Measurements from ENCODE around the gene SPOUT1. TPM values are rescaled to one million over a fixed set of nuclear protein-coding genes. Genes with fewer than 3 reads are reported as not detected.
"Not testable (repeated sequence)": the region's sequence is repeated elsewhere in the genome, so short reads cannot be mapped to it uniquely, and the experiment has no call there.

SPOUT1 gene
- total RNA-seq, 4 donors from 2014 or later = 4.4 to 34.2 (median 17.3) TPM

DNA sequence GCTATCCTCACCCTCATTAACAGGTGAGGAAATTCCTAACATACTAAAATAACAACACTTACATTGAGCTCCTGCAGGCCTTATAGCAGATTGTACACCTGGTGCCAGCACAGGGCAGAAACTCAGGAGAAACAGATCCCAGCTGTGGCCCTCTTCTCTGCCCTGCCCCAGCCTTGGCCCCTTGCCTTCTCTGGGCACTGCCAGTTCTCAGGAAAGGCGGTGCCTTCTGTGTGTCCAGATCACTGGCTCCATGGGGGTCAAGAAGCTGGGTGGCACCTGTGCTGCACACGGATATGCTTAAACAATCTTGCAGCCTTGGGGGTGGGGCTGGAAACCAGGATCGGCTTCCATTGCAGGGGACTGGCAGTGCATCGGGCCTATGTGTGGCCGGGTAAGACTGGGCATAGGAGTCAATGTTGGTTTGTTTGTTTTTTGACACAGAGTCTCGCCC lies 32.8 kb upstream of the SPOUT1 start:
- Histone ChIP-seq H3K4me3 (no peak overlapping the region), H3K36me3 (no peaks in the 10 kb centered on the region), H3K27ac (no peak overlapping the region), H3K27me3 (no peaks in the 10 kb centered on the region), H3K4me1 (no peaks in the 10 kb centered on the region), H3K9me3 (no peaks in the 10 kb centered on the region)
- intact Hi-C loops (cut with DNase I; ENCODE audit: low total_unique reads) = loop anchor here (2.0 kb wide), 1 partner anchor 64 kb away; no protein-coding TSS in a partner anchor
- no peak for DNase-seq
- TF ChIP-seq, protein P1, sequence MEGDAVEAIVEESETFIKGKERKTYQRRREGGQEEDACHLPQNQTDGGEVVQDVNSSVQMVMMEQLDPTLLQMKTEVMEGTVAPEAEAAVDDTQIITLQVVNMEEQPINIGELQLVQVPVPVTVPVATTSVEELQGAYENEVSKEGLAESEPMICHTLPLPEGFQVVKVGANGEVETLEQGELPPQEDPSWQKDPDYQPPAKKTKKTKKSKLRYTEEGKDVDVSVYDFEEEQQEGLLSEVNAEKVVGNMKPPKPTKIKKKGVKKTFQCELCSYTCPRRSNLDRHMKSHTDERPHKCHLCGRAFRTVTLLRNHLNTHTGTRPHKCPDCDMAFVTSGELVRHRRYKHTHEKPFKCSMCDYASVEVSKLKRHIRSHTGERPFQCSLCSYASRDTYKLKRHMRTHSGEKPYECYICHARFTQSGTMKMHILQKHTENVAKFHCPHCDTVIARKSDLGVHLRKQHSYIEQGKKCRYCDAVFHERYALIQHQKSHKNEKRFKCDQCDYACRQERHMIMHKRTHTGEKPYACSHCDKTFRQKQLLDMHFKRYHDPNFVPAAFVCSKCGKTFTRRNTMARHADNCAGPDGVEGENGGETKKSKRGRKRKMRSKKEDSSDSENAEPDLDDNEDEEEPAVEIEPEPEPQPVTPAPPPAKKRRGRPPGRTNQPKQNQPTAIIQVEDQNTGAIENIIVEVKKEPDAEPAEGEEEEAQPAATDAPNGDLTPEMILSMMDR (IDR thresholded peaks at IDR 0.05) = no peak

DNA sequence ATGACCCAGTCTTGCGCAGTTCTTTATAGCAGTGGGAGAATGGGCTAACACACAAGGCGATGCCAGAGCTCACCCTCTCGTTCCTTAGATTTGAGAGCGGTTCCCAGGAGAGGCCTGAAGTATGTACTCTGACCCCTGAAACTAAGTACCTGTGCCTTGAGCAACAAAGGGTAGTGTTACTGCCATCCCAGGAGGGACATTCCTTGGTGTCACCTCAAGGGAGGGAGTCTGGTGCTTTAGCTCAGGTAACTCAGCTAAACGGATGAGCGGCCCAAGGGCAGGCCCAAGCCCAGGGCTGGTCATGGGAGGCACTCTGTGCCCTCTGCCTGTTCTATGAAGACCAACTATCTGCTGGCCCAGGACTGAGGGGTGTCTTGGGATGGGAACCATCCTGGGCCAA lies 31.9 kb upstream of the SPOUT1 start:
- H3K9me3 ChIP-seq = no peaks in the 10 kb centered on the region
- H3K4me3 ChIP-seq = no peak overlapping the region
- intact Hi-C loops (cut with DNase I; ENCODE audit: low total_unique reads) = no loop called here
- DNase-seq = no peak
- TF ChIP-seq, protein P1 (IDR thresholded peaks at IDR 0.05) = no peak
- TF ChIP-seq POLR2A (IDR thresholded peaks at IDR 0.05) = no peak
- no peaks in the 10 kb centered on the region for H3K36me3 ChIP-seq
- H3K27me3 ChIP-seq = no peaks in the 10 kb centered on the region
- H3K4me1 ChIP-seq = no peaks in the 10 kb centered on the region
- no peak overlapping the region for H3K27ac ChIP-seq

DNA sequence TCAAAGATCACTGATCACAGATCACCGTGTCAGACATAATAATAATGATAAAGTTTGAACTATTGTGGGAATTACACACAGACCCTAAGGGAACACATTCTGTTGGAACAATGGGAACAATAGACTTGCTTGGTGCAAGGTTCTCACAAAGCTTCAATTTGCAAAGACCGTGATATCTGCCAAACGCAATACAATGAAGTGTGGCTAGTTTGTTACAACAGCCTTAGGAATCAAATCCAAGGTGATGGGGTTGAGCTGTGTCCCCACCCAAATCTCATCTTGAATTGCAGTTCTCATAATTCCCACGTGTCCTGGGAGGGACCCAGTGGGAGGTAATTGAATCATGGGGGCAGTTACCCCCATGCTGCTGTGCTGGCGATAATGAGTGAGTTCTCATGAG lies 31.3 kb upstream of the SPOUT1 start:
- no peaks in the 10 kb centered on the region for H3K27me3 ChIP-seq
- H3K4me3 ChIP-seq = no peak overlapping the region
- no peak for DNase-seq
- H3K4me1 ChIP-seq = no peaks in the 10 kb centered on the region
- no peak for TF ChIP-seq POLR2A (IDR thresholded peaks at IDR 0.05)
- TF ChIP-seq, protein P1 (IDR thresholded peaks at IDR 0.05) = no peak
- H3K9me3 ChIP-seq = no peaks in the 10 kb centered on the region
- no peak overlapping the region for H3K27ac ChIP-seq
- intact Hi-C loops (cut with DNase I; ENCODE audit: low total_unique reads) = no loop called here
- H3K36me3 ChIP-seq = no peaks in the 10 kb centered on the region

DNA sequence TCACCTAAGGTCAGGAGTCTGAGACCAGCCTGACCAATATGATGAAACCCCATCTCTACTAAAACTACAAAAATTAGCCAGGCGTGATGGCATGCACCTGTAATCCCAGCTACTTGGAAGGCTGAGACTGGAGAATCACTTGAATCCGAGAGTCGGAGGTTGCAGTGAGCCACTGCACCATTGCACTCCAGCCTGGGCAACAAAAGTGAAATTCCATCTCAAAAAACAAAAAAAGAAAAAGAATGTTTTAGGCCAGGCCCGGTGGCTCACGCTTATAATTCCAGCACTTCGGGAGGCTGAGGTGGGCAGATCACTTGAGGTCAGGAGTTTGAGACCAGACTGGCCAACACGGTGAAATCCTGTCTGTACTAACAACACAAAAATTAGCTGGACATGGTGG lies 28.9 kb upstream of the SPOUT1 start:
- H3K4me3 ChIP-seq; intact Hi-C loops (cut with DNase I; ENCODE audit: low total_unique reads); DNase-seq; H3K4me1 ChIP-seq; H3K36me3 ChIP-seq; H3K27me3 ChIP-seq; H3K9me3 ChIP-seq; H3K27ac ChIP-seq: not testable (repeated sequence)

DNA sequence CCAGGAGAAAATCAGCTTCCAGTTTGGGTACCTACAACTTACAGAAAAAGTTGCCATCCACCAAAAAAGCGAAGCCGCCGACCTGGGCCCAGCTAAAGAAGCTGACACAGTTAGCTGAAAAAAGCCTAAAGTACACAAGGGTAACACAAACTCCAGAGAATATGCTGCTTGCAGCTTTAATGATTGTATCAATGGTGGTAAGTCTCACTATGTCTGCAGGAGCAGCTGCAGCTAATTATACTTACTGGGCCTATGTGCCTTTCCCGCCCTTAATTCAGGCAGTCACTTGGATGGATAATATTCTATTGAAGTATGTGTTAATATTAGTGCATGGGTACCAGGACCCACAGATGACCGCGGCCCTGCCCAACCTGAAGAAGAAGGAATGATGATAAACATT lies 24.9 kb upstream of the SPOUT1 start:
- intact Hi-C loops (cut with DNase I; ENCODE audit: low total_unique reads); H3K27ac ChIP-seq; H3K9me3 ChIP-seq; H3K27me3 ChIP-seq; DNase-seq; H3K4me1 ChIP-seq; H3K36me3 ChIP-seq; H3K4me3 ChIP-seq: not testable (repeated sequence)

DNA sequence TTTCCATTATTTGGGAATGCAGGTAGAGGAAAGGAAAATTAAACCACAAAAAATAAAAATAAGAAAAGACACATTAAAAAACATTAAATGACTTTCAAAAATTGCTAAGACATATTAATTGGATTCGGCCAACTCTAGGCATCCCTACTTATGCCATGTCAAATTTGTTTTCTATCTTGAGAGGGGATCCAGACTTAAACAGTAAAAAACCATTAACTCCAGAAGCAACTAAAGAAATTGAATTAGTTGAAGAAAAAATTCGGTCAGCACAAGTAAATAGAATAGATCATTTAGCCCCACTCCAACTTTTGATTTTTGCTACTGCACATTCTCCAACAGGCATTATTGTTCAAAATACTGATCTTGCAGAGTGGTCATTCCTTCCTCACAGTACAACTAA lies 23.1 kb upstream of the SPOUT1 start:
- H3K4me3 ChIP-seq; intact Hi-C loops (cut with DNase I; ENCODE audit: low total_unique reads); H3K9me3 ChIP-seq; H3K27me3 ChIP-seq; DNase-seq; H3K27ac ChIP-seq; H3K4me1 ChIP-seq; H3K36me3 ChIP-seq: not testable (repeated sequence)
